HepG2 (cell line): ENCODE measurements around the gene NFIC. TPM values are rescaled to one million over a fixed set of nuclear protein-coding genes. Genes with fewer than 3 reads are reported as not detected.
A peak's percentile ranks its signal among the peaks of the same experiment; 100 is the strongest.

Source experiments
- BATF2 ChIP-seq: sonication (generic); formaldehyde crosslinking; IDR thresholded peaks from 2 replicates; pipeline ENCODE4 v1.8.0; 2022; ENCODE audit warnings: mild to moderate bottlenecking, missing genetic modification reagents, moderate library complexity
- DNMT1 ChIP-seq: sonication (generic); formaldehyde crosslinking; IDR thresholded peaks from 2 replicates; pipeline ENCODE4 v1.5.1; 2020; ENCODE audit warnings: mild to moderate bottlenecking, missing genetic modification reagents
- FOSL1 ChIP-seq: sonication (generic); formaldehyde crosslinking; IDR thresholded peaks from 2 replicates; pipeline ENCODE4 v1.9.0; 2021; ENCODE audit warnings: missing genetic modification reagents, borderline replicate concordance
- GTF3A ChIP-seq: sonication (generic); formaldehyde crosslinking; conservative IDR thresholded peaks from 2 replicates; pipeline ENCODE4 v1.4.0; 2020; ENCODE audit warnings: mild to moderate bottlenecking, missing genetic modification reagents
- HCFC1 ChIP-seq: fragments of 150-350 bp; IDR thresholded peaks from 2 replicates; pipeline ENCODE4 v1.6.1; 2014; ENCODE audit warnings: low read depth, low read length
- KDM4B ChIP-seq: sonication (generic); formaldehyde crosslinking; IDR thresholded peaks from 2 replicates; pipeline ENCODE4 v1.4.0; 2020; ENCODE audit warnings: missing genetic modification reagents
- KIAA2018 ChIP-seq: sonication (generic); formaldehyde crosslinking; IDR thresholded peaks from 2 replicates; pipeline ENCODE4 v1.5.0; 2020; ENCODE audit warnings: mild to moderate bottlenecking, missing genetic modification reagents, borderline replicate concordance
- PPARG ChIP-seq: conservative IDR thresholded peaks from 2 replicates; pipeline ENCODE4 v1.6.1; 2016; ENCODE audit warnings: missing biosample characterization, missing genetic modification reagents
- TFDP2 ChIP-seq: sonication (generic); formaldehyde crosslinking; IDR thresholded peaks from 2 replicates; pipeline ENCODE4 v1.4.0; 2020; ENCODE audit warnings: missing genetic modification reagents
- ZBED4 ChIP-seq: sonication (generic); formaldehyde crosslinking; IDR thresholded peaks from 2 replicates; pipeline ENCODE4 v1.4.0; 2020; ENCODE audit warnings: missing genetic modification reagents, borderline replicate concordance
- ZFP41 ChIP-seq: sonication (generic); formaldehyde crosslinking; IDR thresholded peaks from 2 replicates; pipeline ENCODE4 v1.4.0; 2020; ENCODE audit warnings: mild to moderate bottlenecking, missing genetic modification reagents, borderline replicate concordance
- ZNF124 ChIP-seq: sonication (generic); formaldehyde crosslinking; IDR thresholded peaks from 2 replicates; pipeline ENCODE4 v1.4.0; 2020; ENCODE audit warnings: missing genetic modification reagents
- ZNF431 ChIP-seq: sonication (generic); formaldehyde crosslinking; IDR thresholded peaks from 2 replicates; pipeline ENCODE4 v1.9.0; 2022; ENCODE audit warnings: missing genetic modification reagents, low read depth, mild to moderate bottlenecking, borderline replicate concordance
- ZNF552 ChIP-seq: sonication (generic); formaldehyde crosslinking; IDR thresholded peaks from 2 replicates; pipeline ENCODE4 v1.9.0; 2022; ENCODE audit warnings: missing genetic modification reagents, mild to moderate bottlenecking, borderline replicate concordance
- ZNF674 ChIP-seq: sonication (generic); formaldehyde crosslinking; IDR thresholded peaks from 2 replicates; pipeline ENCODE4 v1.5.0; 2020; ENCODE audit warnings: low read depth, mild to moderate bottlenecking, missing genetic modification reagents
- ZNF75D ChIP-seq: sonication (generic); formaldehyde crosslinking; IDR thresholded peaks from 2 replicates; pipeline ENCODE4 v1.8.1; 2023; ENCODE audit warnings: missing genetic modification reagents, mild to moderate bottlenecking, borderline replicate concordance
- polyA plus RNA-seq, 8 experiments: library from polyadenylated mRNA; depleted of rRNA in 3 of 8; stranded (reverse) in 7 of 8; unstranded in 1 of 8; fragments of >200 nt; fragmentation: Illumina TruSeq in 4 of 8; extraction: Trizol in 4 of 8; gene quantifications; 2 replicates each; pipeline versions ENCODE4 v1.2.1 to v1.2.3, GENCODE V29; 2011 to 2016; ENCODE audit warnings: low read depth in 4 of 8, missing spikeins in 1 of 8, mixed read lengths in 1 of 8; ENCODE audit not compliant: insufficient read depth in 1 of 8
- total RNA-seq, 5 experiments: library from RNA; depleted of rRNA; stranded (reverse); fragments of >200 nt; fragmentation: Illumina TruSeq; extraction: Trizol; gene quantifications; 2 replicates each; pipeline ENCODE4 v1.2.3, GENCODE V29; 2016; ENCODE audit warnings: low read depth in 1 of 5

Gene NFIC
- total and polyA plus RNA-seq, 2 of the 13 experiments (the other 11 are each of a cell fraction or from before 2014, with no cell fraction given) = 1.3 to 2.5 TPM

GRCh38 chr19:3413796-3414327 lies 47.5 kb downstream of the NFIC start (continued):
- TF ChIP-seq KIAA2018 (CRISPR knock-in tag) (no peak), ZNF552 (no peak), KDM4B (CRISPR knock-in tag) (no peak), TFDP2 (CRISPR knock-in tag) (peak; percentile 61; the same call in 1 of the 2 replicates), ZFP41 (CRISPR knock-in tag) (no peak), GTF3A (CRISPR knock-in tag) (no peak), ZBED4 (no peak), ZNF431 (no peak), PPARG (CRISPR knock-in tag) (peak; percentile 64), ZNF674 (no peak), ZNF124 (CRISPR knock-in tag) (0 out of 2 replicates have a peak, but pooled peaks have one; percentile 40), BATF2 (CRISPR knock-in tag) (no peak), DNMT1 (CRISPR knock-in tag) (no peak), FOSL1 (CRISPR knock-in tag) (no peak), HCFC1 (no peak), ZNF75D (CRISPR knock-in tag) (no peak)
